HepG2 (cell line): ENCODE measurements around the gene MEGF6. TPM values are rescaled to one million over a fixed set of nuclear protein-coding genes. Genes with fewer than 3 reads are reported as not detected.

ENCODE experiments used
- FOXO4 ChIP-seq: sonication (generic); formaldehyde crosslinking; conservative IDR thresholded peaks from 2 replicates; pipeline ENCODE4 v1.8.1; 2023; ENCODE audit warnings: missing genetic modification reagents
- HOXA3 ChIP-seq: sonication (generic); formaldehyde crosslinking; IDR thresholded peaks from 2 replicates; pipeline ENCODE4 v1.5.0; 2020; ENCODE audit warnings: missing genetic modification reagents
- MAF1 ChIP-seq: sonication (generic); formaldehyde crosslinking; IDR thresholded peaks from 2 replicates; pipeline ENCODE4 v1.5.0; 2020; ENCODE audit warnings: missing genetic modification reagents, borderline replicate concordance
- MED8 ChIP-seq: sonication (generic); formaldehyde crosslinking; IDR thresholded peaks from 2 replicates; pipeline ENCODE4 v1.8.1; 2023; ENCODE audit warnings: mild to moderate bottlenecking, missing genetic modification reagents; ENCODE audit not compliant: insufficient replicate concordance
- MYC ChIP-seq: sonication (generic); formaldehyde crosslinking; IDR thresholded peaks from 2 replicates; pipeline ENCODE4 v1.9.0; 2021; ENCODE audit warnings: missing genetic modification reagents, borderline replicate concordance
- NCOR1 ChIP-seq: fragments of 200-600 bp; sonication (generic); IDR thresholded peaks from 2 replicates; pipeline ENCODE4 v1.7.0; 2017; ENCODE audit warnings: antibody characterized with exemption, low read length, borderline replicate concordance
- NR2F6 ChIP-seq, 2 experiments: IDR thresholded peaks; 2 replicates each; pipeline ENCODE4 v1.6.1; 2016; ENCODE audit warnings: antibody characterized with exemption in 1 of 2, mild to moderate bottlenecking in 1 of 2
- POGK ChIP-seq: sonication (generic); formaldehyde crosslinking; conservative IDR thresholded peaks from 2 replicates; pipeline ENCODE4 v1.8.0; 2022; ENCODE audit warnings: mild to moderate bottlenecking, moderate library complexity, missing genetic modification reagents
- PTBP1 ChIP-seq: fragments of 200-400 bp; formaldehyde crosslinking; IDR thresholded peaks from 2 replicates; pipeline ENCODE4 v1.6.1; 2018; ENCODE audit warnings: low read length, low read depth; ENCODE audit not compliant: poor library complexity, severe bottlenecking
- REL ChIP-seq: sonication (generic); formaldehyde crosslinking; conservative IDR thresholded peaks from 2 replicates; pipeline ENCODE4 v1.8.0; 2022; ENCODE audit warnings: mild to moderate bottlenecking, missing genetic modification reagents, moderate library complexity
- SNAPC5 ChIP-seq: sonication (generic); formaldehyde crosslinking; IDR thresholded peaks from 2 replicates; pipeline ENCODE4 v1.8.1; 2023; ENCODE audit warnings: mild to moderate bottlenecking, missing genetic modification reagents, borderline replicate concordance
- SP4 ChIP-seq: sonication (generic); formaldehyde crosslinking; IDR thresholded peaks from 2 replicates; pipeline ENCODE4 v1.8.1; 2023; ENCODE audit warnings: mild to moderate bottlenecking, missing genetic modification reagents
- SP5 ChIP-seq: IDR thresholded peaks from 2 replicates; pipeline ENCODE4 v1.6.1; 2016; ENCODE audit warnings: low read depth, borderline replicate concordance
- SRF ChIP-seq: IDR thresholded peaks from 2 replicates; pipeline ENCODE4 v1.6.1; 2011; ENCODE audit warnings: mild to moderate bottlenecking, low read depth, low read length, moderate library complexity
- SRSF1 ChIP-seq: fragments of 200-400 bp; formaldehyde crosslinking; optimal IDR thresholded peaks from 2 replicates; pipeline ENCODE3; 2017; ENCODE audit warnings: mild to moderate bottlenecking, low read depth, low read length, moderate library complexity
- TP53 ChIP-seq: sonication (generic); formaldehyde crosslinking; conservative IDR thresholded peaks from 2 replicates; pipeline ENCODE4 v1.4.0; 2020; ENCODE audit warnings: missing genetic modification reagents
- ZBTB49 ChIP-seq: sonication (generic); formaldehyde crosslinking; IDR thresholded peaks from 2 replicates; pipeline ENCODE4 v1.4.0; 2020; ENCODE audit warnings: missing genetic modification reagents, borderline replicate concordance
- ZFP62 ChIP-seq: sonication (generic); formaldehyde crosslinking; IDR thresholded peaks from 2 replicates; pipeline ENCODE4 v1.4.0; 2020; ENCODE audit warnings: missing genetic modification reagents
- ZMAT3 ChIP-seq: sonication (generic); formaldehyde crosslinking; conservative IDR thresholded peaks from 2 replicates; pipeline ENCODE4 v1.7.0; 2021; ENCODE audit warnings: missing genetic modification reagents
- ZNF121 ChIP-seq: sonication (generic); formaldehyde crosslinking; IDR thresholded peaks from 2 replicates; pipeline ENCODE4 v1.5.0; 2020; ENCODE audit warnings: mild to moderate bottlenecking, missing genetic modification reagents
- ZNF180 ChIP-seq: sonication (generic); formaldehyde crosslinking; IDR thresholded peaks from 2 replicates; pipeline ENCODE4 v1.4.0; 2020; ENCODE audit warnings: low read depth, missing genetic modification reagents, borderline replicate concordance
- ZNF512 ChIP-seq: sonication (generic); formaldehyde crosslinking; IDR thresholded peaks from 2 replicates; pipeline ENCODE4 v1.4.0; 2020; ENCODE audit warnings: mild to moderate bottlenecking, missing genetic modification reagents
- ZNF720 ChIP-seq: sonication (generic); formaldehyde crosslinking; IDR thresholded peaks from 2 replicates; pipeline ENCODE4 v1.4.0; 2020; ENCODE audit warnings: missing genetic modification reagents
- polyA plus RNA-seq, 8 experiments: library from polyadenylated mRNA; depleted of rRNA in 3 of 8; stranded (reverse) in 7 of 8; unstranded in 1 of 8; fragments of >200 nt; fragmentation: Illumina TruSeq in 4 of 8; extraction: Trizol in 4 of 8; gene quantifications; 2 replicates each; pipeline versions ENCODE4 v1.2.1 to v1.2.3, GENCODE V29; 2011 to 2016; ENCODE audit warnings: low read depth in 4 of 8, missing spikeins in 1 of 8, mixed read lengths in 1 of 8; ENCODE audit not compliant: insufficient read depth in 1 of 8
- total RNA-seq, 5 experiments: library from RNA; depleted of rRNA; stranded (reverse); fragments of >200 nt; fragmentation: Illumina TruSeq; extraction: Trizol; gene quantifications; 2 replicates each; pipeline ENCODE4 v1.2.3, GENCODE V29; 2016; ENCODE audit warnings: low read depth in 1 of 5

The MEGF6 gene
- total and polyA plus RNA-seq, 2 of the 13 experiments (the other 11 are each of a cell fraction or from before 2014, with no cell fraction given): 1.9 TPM

GRCh38 chr1:3459940-3460671, 151.2 kb downstream of the MEGF6 start (continued):
- no peak for TF ChIP-seq ZNF180
- 0 out of 2 replicates have a peak, but pooled peaks have one; percentile 85 for TF ChIP-seq FOXO4
- TF ChIP-seq ZNF121 (CRISPR knock-in tag): peak; percentile 95
- TF ChIP-seq PTBP1: no peak
- TF ChIP-seq MYC: peak; percentile 42; the same call in 1 of the 2 replicates
- TF ChIP-seq SP5 (CRISPR knock-in tag): peak; percentile 32; the same call in 1 of the 2 replicates
- TF ChIP-seq HOXA3: peak; percentile 53; the same call in 1 of the 2 replicates
- TF ChIP-seq SRF: no peak
- no peak for TF ChIP-seq TP53 (CRISPR knock-in tag)
- TF ChIP-seq SNAPC5: no peak; the same call in 1 of the 2 replicates
- no peak for TF ChIP-seq ZFP62 (CRISPR knock-in tag)
- peak; percentile 34 for TF ChIP-seq MED8
- no peak for TF ChIP-seq POGK (CRISPR knock-in tag)
- TF ChIP-seq ZNF512: no peak
- no peak for TF ChIP-seq SRSF1
- no peak for TF ChIP-seq ZNF720 (CRISPR knock-in tag)
- no peak for TF ChIP-seq NR2F6 (IDR thresholded peaks at IDR 0.05)
- TF ChIP-seq NR2F6 (CRISPR knock-in tag; IDR thresholded peaks at IDR 0.05): peak; percentile 70
- TF ChIP-seq SP4 (CRISPR knock-in tag): no peak
- TF ChIP-seq NCOR1: peak; percentile 32
- TF ChIP-seq ZBTB49 (CRISPR knock-in tag): no peak
- peak; percentile 61; the same call in 1 of the 2 replicates for TF ChIP-seq ZMAT3 (CRISPR knock-in tag)
- no peak for TF ChIP-seq MAF1 (CRISPR knock-in tag)
- no peak for TF ChIP-seq REL (CRISPR knock-in tag)
